Right kidney (tissue), 1 donor: ENCODE results near the gene CLEC16A.

Experiments used
- DNase-seq: peaks from one replicate; pipeline ENCODE4 v3.0.0-alpha.2; 2016

The CLEC16A gene

DNA sequence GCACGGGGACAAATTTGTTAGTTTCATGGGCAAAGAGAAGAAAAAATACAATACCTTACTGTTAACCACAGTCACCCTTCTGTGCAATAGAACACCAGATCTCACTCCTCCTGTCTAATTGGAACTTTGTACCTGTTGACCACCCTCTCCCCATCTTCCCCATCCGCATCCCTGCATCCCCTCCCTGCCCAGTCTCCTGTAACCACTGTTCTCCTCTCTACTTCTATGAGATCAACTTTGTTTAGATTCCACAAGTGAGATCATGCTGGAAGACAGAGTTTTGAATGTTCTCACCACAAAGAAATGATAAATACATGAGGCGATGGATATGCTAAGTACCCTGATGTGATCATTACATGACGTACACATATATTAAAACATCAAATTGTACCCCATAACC, 47.7 kb downstream of the CLEC16A start:
- no peak for DNase-seq

DNA sequence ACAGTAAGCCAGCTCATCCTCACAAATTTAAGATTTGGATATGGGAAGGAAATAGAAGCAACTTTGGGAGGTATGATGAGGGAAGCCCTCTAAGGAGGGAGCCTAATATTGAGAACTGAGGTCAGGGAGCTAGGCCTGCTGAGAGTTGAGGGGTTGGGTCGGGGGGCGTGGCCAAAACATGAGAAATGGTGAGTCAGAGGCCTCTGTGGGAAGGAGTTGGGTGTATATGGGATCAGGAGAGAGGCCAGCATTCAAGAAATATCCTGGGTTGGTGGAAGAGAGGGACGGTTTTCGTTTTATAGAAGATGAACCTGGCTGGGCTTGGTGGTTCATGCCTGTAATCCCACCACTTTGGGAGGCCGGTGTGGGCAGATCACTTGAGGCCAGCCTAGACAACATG, 48.4 kb downstream of the CLEC16A start:
- no peak for DNase-seq

DNA sequence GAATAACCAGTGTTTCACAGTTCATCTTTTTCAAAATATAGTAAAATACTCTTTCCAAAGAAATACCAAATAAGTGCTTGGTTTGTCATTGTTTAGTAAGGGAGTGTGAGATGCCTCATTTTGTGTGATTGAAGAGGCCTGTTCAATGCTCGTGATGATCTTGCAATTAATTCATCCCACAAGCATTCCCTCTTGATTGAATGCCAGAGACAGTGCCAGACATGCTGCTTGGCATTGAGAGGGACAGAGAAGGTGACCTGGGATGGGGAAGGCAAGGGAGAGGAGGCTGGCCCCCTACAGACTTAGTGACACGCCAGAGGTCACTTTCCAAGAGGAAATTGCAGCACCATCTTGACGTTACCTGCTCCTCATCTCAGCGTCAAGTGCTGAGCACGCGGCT, 49.3 kb downstream of the CLEC16A start:
- no peak for DNase-seq

- DNase-seq = no peak
Observed at GRCh38 chr16:10994571-10994970, 50.2 kb downstream of the CLEC16A start.

DNA sequence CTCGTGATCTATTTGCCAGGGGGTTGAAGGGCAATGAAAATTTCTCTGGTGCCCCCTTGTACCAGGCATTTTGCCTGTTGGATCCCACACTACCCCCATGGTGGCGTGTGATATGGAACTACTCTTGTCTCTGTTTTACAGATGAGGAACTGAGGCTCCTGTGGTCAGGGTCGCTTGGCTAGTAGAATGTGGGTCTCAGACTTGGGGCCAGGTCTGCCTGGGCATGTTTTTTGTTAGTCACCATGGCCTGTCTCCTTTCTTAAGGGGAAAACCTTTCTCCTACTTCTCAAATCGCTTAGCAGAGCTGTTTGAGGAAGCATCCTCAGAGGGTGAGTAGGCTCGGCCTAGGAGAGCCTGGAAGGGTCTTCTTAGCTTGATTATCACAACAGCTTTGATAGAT, 51.2 kb downstream of the CLEC16A start:
- DNase-seq = no peak

DNA sequence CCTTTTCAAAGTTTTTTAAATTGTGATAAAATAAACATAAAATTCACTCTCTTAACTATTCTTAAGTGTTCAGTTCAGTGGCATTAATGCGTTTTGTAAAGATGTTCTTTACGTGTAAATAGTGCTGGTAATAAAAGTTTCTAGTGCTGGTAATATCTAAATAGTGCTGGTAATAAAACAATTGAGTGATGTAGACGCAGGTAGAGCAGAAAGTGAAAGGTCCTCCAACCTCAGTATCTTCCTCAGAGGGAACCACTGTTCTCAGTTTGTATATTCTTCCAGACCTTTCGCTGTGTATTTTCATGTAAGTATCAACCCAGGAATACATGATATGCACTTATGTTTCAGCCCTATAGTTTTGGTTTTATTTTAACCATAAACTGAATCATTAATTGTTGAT, 53.1 kb downstream of the CLEC16A start:
- DNase-seq = no peak

- DNase-seq = no peak
Observed at GRCh38 chr16:10999300-10999699, 54.9 kb downstream of the CLEC16A start.

GRCh38 chr16:11001611-11002010, 57.2 kb downstream of the CLEC16A start:
- DNase-seq = no peak

DNA sequence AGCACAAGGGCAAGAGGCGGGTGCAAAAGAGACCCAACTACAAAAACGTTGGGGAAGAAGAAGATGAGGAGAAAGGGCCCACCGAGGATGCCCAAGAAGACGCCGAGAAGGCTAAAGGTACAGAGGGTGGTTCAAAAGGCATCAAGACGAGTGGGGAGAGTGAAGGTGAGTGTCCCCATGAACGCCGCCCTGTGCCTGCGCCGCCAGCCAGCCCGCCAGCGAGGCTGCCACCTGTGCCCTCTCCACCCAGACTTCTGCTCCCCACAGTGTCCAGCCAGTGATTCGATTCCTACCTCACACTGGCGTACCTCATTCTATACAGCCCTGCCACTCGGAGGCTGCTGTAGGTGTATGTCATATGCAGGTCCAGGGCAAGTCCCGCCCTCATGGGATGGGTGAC, 58.8 kb downstream of the CLEC16A start:
- DNase-seq = no peak

DNA sequence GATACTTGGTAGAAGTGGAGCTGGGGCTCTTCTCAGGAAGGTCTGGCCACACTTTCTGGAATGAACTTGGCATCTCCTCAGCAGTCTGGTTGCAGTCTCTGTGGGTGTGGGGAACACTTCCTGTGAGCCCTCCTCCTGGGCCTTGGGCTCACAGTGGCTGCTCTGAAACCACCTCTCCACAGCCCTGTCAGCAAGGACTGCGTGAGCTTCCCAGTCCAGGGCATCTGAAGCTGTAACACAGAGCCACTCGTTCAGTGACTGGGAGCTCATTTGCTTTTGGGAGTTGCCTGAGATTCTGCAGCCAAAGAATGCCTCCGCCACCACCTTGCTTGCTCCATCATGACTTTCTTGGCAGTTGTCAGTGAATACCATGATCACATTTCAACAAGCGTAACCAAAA, 60.0 kb downstream of the CLEC16A start:
- no peak for DNase-seq

GRCh38 chr16:11004973-11005610, 60.7 kb downstream of the CLEC16A start:
- no peak for DNase-seq

DNA sequence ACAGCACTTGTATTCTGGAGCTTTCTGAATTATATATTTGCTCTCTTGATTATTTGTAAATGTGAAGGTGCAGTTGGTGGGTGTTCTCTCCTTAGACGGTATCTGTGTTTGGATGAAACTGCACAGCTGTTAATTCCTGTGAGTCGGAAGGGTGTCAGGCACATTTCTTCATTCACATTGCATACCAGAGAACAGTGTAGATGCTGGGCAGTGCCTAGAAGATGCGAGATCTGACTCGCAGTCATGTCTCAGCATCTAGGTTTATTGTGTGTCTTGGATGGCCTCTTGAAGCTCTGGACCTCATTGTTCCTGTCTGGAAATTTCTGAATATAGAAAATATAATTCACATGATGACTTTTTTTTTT, 61.2 kb downstream of the CLEC16A start:
- DNase-seq = no peak

DNA sequence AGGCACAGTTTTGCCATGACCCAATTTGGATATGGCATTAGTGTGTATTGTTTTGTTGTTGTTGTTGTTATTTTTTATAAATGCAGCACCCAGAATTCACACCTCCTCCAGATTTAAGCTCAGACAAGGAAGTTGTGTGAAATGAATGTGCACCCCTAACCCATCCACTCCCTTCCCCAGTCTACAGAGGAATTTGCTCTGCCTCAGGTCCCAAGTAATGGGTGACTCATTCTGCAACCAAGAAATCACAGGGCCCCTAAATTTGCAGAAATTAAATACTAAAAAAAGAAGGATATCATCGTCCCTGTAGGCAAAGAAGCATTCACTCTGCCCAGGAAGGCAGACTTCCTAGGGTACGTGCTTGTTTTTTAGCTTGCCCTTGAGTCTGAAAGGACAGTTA, 62.3 kb downstream of the CLEC16A start:
- no peak for DNase-seq

- no peak for DNase-seq
Observed at GRCh38 chr16:11007714-11008280, 63.4 kb downstream of the CLEC16A start.

GRCh38 chr16:11009027-11009755, 64.8 kb downstream of the CLEC16A start:
- DNase-seq = no peak

DNA sequence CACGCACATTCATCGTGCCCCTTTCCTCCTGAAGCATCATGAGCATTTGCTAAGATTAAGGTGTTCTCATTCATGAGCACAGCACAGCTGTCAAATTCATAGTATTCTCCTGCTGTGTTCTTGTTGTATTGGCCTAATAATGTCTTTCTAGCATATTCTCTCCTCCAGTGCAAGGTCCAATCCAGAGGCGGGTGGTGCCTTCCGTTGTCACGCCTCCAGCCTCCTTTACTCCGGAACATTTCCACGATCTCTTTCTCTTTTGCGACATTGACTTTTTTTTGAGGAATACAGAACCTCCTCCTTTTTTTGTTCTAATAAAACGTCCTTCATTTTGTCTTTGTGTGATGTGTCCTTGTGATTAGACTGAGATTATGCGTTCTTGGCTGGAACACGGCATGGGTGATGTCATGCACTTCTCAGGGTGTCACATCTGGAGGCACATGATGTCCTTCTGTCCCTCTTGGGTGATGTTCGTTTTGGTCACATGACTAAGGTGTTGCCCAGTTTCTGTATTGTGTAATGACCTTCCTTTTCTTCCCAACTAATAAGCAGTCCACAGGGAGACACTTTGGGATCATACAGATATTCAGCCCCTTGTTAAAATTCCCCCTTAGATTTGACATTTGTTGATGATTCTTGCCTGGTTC, 66.3 kb downstream of the CLEC16A start:
- no peak for DNase-seq

GRCh38 chr16:11011326-11011725, 67.0 kb downstream of the CLEC16A start:
- DNase-seq = no peak

DNA sequence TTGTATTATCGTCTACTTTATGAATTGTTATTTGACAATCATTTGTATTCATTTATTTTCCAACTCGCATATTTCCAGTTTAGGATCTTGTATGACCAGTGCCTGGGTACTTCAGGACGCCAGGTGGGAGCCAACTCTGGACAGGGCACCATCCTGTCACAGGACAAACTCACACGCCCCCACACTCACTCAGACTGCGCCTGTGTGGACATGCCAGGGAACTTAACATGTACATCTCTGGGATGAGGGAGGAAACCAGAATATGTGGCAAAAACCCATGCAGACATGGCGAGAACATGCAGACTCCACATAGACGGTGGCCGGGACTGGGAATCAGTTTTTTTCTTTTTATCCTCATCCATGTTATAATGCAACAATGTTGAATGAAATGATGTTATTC, 68.5 kb downstream of the CLEC16A start:
- no peak for DNase-seq

- DNase-seq = no peak
Observed at GRCh38 chr16:11014136-11014535, 69.8 kb downstream of the CLEC16A start.

DNA sequence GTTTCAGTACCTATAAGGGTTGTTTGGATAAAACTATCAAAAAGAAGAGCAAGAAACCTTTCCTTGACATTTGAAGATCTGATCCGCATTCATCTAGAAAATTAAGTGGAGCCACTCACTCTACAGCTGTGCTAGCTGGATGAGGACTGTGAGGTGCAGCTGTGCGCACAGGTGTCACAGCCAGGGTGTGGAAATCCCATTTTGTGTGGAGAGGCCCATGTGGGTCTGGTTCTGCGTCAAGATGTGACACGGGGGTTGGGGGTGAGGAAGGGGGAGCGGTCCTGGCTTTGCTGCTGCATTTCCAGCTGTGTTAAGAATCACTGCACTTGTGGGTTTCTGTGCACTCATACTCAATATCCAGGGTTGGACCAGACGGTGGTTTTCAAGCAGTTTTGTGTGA, 70.7 kb downstream of the CLEC16A start:
- no peak for DNase-seq

- DNase-seq = no peak
Observed at GRCh38 chr16:11015607-11016006, 71.2 kb downstream of the CLEC16A start.

- no peak for DNase-seq
Observed at GRCh38 chr16:11016524-11016988, 72.2 kb downstream of the CLEC16A start.

DNA sequence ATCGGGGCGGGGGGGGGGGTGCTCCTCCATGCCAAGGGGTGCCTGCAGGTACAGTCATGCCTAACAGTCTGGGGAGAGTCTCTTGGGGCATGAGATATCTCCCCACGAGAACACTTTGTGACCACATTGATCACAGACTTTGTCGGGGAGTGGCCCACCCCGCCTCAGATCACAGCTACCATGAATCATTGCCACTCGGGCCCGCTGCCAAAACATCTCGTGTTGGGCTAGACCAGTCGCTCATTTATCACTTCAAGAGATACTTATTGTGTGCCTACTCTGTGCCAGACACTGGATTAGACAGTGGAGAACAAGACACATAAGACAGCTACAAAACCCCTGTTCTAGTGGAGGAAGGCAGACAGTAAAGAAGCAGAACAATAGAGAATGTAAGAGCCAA, 72.6 kb downstream of the CLEC16A start:
- DNase-seq = no peak

- no peak for DNase-seq
Observed at GRCh38 chr16:11017499-11017898, 73.1 kb downstream of the CLEC16A start.
